Stimulated activated naive CD8-positive, alpha-beta T cell treated with anti-CD3 and anti-CD28 coated beads, Interleukin-15, Interleukin-2, amounts not matched to agents 100 ng/mL and 50 ng/mL, for 24 hours (primary cell): Measurements from ENCODE around the gene SPTB.

Source experiments
- H3K27ac Mint-ChIP-seq: one replicate; pipeline ENCODE4 v1.8.0; 2021; ENCODE audit warnings: mild to moderate bottlenecking, mixed read lengths
- H3K27me3 Mint-ChIP-seq: one replicate; pipeline ENCODE4 v1.8.0; 2021; ENCODE audit warnings: mixed read lengths
- H3K36me3 Mint-ChIP-seq: one replicate; pipeline ENCODE4 v1.8.0; 2021; ENCODE audit warnings: low read depth, mixed read lengths
- H3K4me1 Mint-ChIP-seq: one replicate; pipeline ENCODE4 v1.8.0; 2021; ENCODE audit warnings: low read depth, mixed read lengths
- H3K4me3 Mint-ChIP-seq: one replicate; pipeline ENCODE4 v1.8.0; 2021; ENCODE audit warnings: mild to moderate bottlenecking, mixed read lengths
- H3K9me3 Mint-ChIP-seq: one replicate; pipeline ENCODE4 v1.8.0; 2021; ENCODE audit warnings: mixed read lengths

The SPTB gene

GRCh38 chr14:64846319-64846718, 33.4 kb downstream of the SPTB start:
- peaks cover 9% of the 10 kb centered on the region for H3K4me1 Mint-ChIP-seq
- no peak overlapping the region for H3K4me3 Mint-ChIP-seq
- H3K36me3 Mint-ChIP-seq, result no peaks in the 10 kb centered on the region
- H3K27me3 Mint-ChIP-seq, result peaks cover 26% of the 10 kb centered on the region
- no peaks in the 10 kb centered on the region for H3K9me3 Mint-ChIP-seq
- no peak overlapping the region for H3K27ac Mint-ChIP-seq

GRCh38 chr14:64845878-64846277, 33.8 kb downstream of the SPTB start:
- Mint-ChIP-seq H3K4me3 (no peak overlapping the region), H3K27me3 (peaks cover 26% of the 10 kb centered on the region), H3K4me1 (peaks cover 9% of the 10 kb centered on the region), H3K36me3 (no peaks in the 10 kb centered on the region), H3K27ac (no peak overlapping the region), H3K9me3 (no peaks in the 10 kb centered on the region)

- Mint-ChIP-seq H3K9me3 (no peaks in the 10 kb centered on the region), H3K27ac (no peak overlapping the region), H3K36me3 (no peaks in the 10 kb centered on the region), H3K4me3 (no peak overlapping the region), H3K4me1 (peaks cover 9% of the 10 kb centered on the region), H3K27me3 (peaks cover 23% of the 10 kb centered on the region)
Measured at GRCh38 chr14:64844969-64845536, 34.7 kb downstream of the SPTB start.

GRCh38 chr14:64844272-64844671, 35.4 kb downstream of the SPTB start:
- peaks cover 23% of the 10 kb centered on the region for H3K27me3 Mint-ChIP-seq
- no peak overlapping the region for H3K27ac Mint-ChIP-seq
- H3K36me3 Mint-ChIP-seq, result no peaks in the 10 kb centered on the region
- no peak overlapping the region for H3K4me3 Mint-ChIP-seq
- peaks cover 9% of the 10 kb centered on the region for H3K4me1 Mint-ChIP-seq
- no peaks in the 10 kb centered on the region for H3K9me3 Mint-ChIP-seq

- H3K4me1 Mint-ChIP-seq, result peaks cover 9% of the 10 kb centered on the region
- no peaks in the 10 kb centered on the region for H3K9me3 Mint-ChIP-seq
- no peak overlapping the region for H3K4me3 Mint-ChIP-seq
- no peak overlapping the region for H3K27ac Mint-ChIP-seq
- H3K36me3 Mint-ChIP-seq, result no peaks in the 10 kb centered on the region
- H3K27me3 Mint-ChIP-seq, result peaks cover 26% of the 10 kb centered on the region
Measured at GRCh38 chr14:64843548-64843947, 36.2 kb downstream of the SPTB start.

- no peak overlapping the region for H3K4me3 Mint-ChIP-seq
Measured at GRCh38 chr14:64841772-64842750, 37.6 kb downstream of the SPTB start.

GRCh38 chr14:64841121-64841651, 38.5 kb downstream of the SPTB start:
- Mint-ChIP-seq H3K27ac (no peak overlapping the region), H3K27me3 (peaks cover 20% of the 10 kb centered on the region), H3K9me3 (no peaks in the 10 kb centered on the region), H3K4me1 (no peaks in the 10 kb centered on the region), H3K36me3 (no peaks in the 10 kb centered on the region), H3K4me3 (no peak overlapping the region)

More at GRCh38 chr14:64841772-64842750, 37.6 kb downstream of the SPTB start:
- Mint-ChIP-seq H3K27me3 (peaks cover 16% of the 10 kb centered on the region), H3K4me1 (no peaks in the 10 kb centered on the region), H3K27ac (no peak overlapping the region), H3K36me3 (no peaks in the 10 kb centered on the region), H3K9me3 (no peaks in the 10 kb centered on the region)

- Mint-ChIP-seq H3K4me3 (no peak overlapping the region), H3K36me3 (no peaks in the 10 kb centered on the region), H3K9me3 (no peaks in the 10 kb centered on the region), H3K27ac (no peak overlapping the region), H3K4me1 (no peaks in the 10 kb centered on the region), H3K27me3 (peaks cover 12% of the 10 kb centered on the region)
Measured at GRCh38 chr14:64838656-64839055, 41.1 kb downstream of the SPTB start.

- no peak overlapping the region for H3K27ac Mint-ChIP-seq
- no peaks in the 10 kb centered on the region for H3K36me3 Mint-ChIP-seq
- H3K4me3 Mint-ChIP-seq, result no peak overlapping the region
- no peaks in the 10 kb centered on the region for H3K9me3 Mint-ChIP-seq
- H3K4me1 Mint-ChIP-seq, result no peaks in the 10 kb centered on the region
- peaks cover 8% of the 10 kb centered on the region for H3K27me3 Mint-ChIP-seq
Measured at GRCh38 chr14:64835431-64835830, 44.3 kb downstream of the SPTB start.

- no peaks in the 10 kb centered on the region for H3K36me3 Mint-ChIP-seq
- H3K27me3 Mint-ChIP-seq, result peaks cover 8% of the 10 kb centered on the region
- H3K9me3 Mint-ChIP-seq, result no peaks in the 10 kb centered on the region
- H3K4me1 Mint-ChIP-seq, result no peaks in the 10 kb centered on the region
- H3K4me3 Mint-ChIP-seq, result no peak overlapping the region
- no peak overlapping the region for H3K27ac Mint-ChIP-seq
Measured at GRCh38 chr14:64834965-64835364, 44.7 kb downstream of the SPTB start.

- peaks cover 1% of the 10 kb centered on the region for H3K27me3 Mint-ChIP-seq
- H3K36me3 Mint-ChIP-seq, result no peaks in the 10 kb centered on the region
- no peak overlapping the region for H3K27ac Mint-ChIP-seq
- no peaks in the 10 kb centered on the region for H3K9me3 Mint-ChIP-seq
- no peak overlapping the region for H3K4me3 Mint-ChIP-seq
- H3K4me1 Mint-ChIP-seq, result no peaks in the 10 kb centered on the region
Measured at GRCh38 chr14:64831419-64831818, 48.3 kb downstream of the SPTB start.

- H3K36me3 Mint-ChIP-seq, result no peaks in the 10 kb centered on the region
- no peaks in the 10 kb centered on the region for H3K27me3 Mint-ChIP-seq
- no peaks in the 10 kb centered on the region for H3K4me1 Mint-ChIP-seq
- H3K27ac Mint-ChIP-seq, result no peak overlapping the region
- H3K4me3 Mint-ChIP-seq, result no peak overlapping the region
- no peaks in the 10 kb centered on the region for H3K9me3 Mint-ChIP-seq
Measured at GRCh38 chr14:64830961-64831360, 48.7 kb downstream of the SPTB start.

- H3K27ac Mint-ChIP-seq, result no peak overlapping the region
- peaks cover 6% of the 10 kb centered on the region for H3K27me3 Mint-ChIP-seq
- no peaks in the 10 kb centered on the region for H3K36me3 Mint-ChIP-seq
- H3K4me1 Mint-ChIP-seq, result no peaks in the 10 kb centered on the region
- no peaks in the 10 kb centered on the region for H3K9me3 Mint-ChIP-seq
- H3K4me3 Mint-ChIP-seq, result no peak overlapping the region
Measured at GRCh38 chr14:64828071-64828470, 51.6 kb downstream of the SPTB start.

GRCh38 chr14:64826845-64827244, 52.9 kb downstream of the SPTB start:
- Mint-ChIP-seq H3K9me3 (no peaks in the 10 kb centered on the region), H3K4me3 (no peak overlapping the region), H3K27ac (no peak overlapping the region), H3K27me3 (peaks cover 6% of the 10 kb centered on the region), H3K36me3 (no peaks in the 10 kb centered on the region), H3K4me1 (no peaks in the 10 kb centered on the region)

GRCh38 chr14:64826333-64826732, 53.4 kb downstream of the SPTB start:
- Mint-ChIP-seq H3K9me3 (no peaks in the 10 kb centered on the region), H3K27ac (no peak overlapping the region), H3K27me3 (peaks cover 6% of the 10 kb centered on the region), H3K36me3 (no peaks in the 10 kb centered on the region), H3K4me1 (no peaks in the 10 kb centered on the region), H3K4me3 (no peak overlapping the region)
